Measurements from ENCODE around the gene MLPH. TPM values are rescaled to one million over a fixed set of nuclear protein-coding genes. Genes with fewer than 3 reads are reported as not detected.

Gene MLPH
- total and polyA plus RNA-seq, 3 experiments from 2014 or later = not detected

DNA sequence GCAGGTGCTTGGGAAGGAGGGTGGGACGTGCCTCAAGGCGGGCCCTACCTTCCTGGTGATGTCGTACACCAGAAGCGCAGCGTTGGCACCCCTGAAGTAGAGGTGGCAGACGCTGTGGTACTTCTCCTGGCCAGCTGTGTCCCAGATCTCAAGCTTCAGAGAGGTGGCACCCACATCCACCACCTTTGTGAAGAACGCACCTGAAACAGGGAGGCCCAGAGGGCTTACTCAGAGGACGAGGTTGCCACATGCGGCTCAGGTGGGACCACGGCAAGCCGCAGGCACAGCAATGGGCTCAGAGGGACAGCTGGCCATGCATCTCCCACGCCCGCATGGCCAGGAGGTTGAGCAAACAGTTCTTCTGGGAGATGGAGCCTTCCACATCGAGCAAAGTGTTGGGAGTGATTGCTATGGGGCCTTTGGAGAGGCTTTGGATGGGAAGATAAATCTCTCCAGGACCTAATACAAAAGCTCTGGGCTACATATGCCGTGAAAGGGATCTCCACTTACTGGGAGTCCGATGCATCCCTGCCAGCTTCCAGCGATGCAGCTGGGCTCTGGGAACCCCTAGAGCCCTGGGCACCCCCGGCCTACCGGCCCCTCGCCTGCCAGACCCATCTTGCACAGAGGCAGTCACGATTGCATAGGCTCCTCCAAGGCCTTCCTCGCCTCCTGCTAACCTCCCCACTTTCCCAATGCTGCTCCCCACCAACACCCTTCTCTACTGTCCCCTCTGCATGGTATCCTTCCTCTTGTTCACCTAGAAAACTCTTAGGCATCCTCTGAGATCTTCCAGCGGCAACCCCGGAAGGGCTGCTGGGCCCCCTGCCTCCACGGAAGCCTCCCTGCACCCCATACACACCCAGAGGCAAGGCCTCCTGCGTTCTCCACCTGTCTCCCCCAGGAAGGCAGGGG, 91.2 kb downstream of the MLPH start:
- no peaks in the 10 kb centered on the region for H3K4me1 Mint-ChIP-seq
- H3K36me3 Mint-ChIP-seq = no peaks in the 10 kb centered on the region
- peaks cover 8 to 10% of the 10 kb centered on the region in 2 donors for H3K27me3 Mint-ChIP-seq
- Histone ChIP-seq H3K9me3 (ENCODE audit: low read length) (no peaks in the 10 kb centered on the region), H3K4me3 (ENCODE audit: low read length) (no peak overlapping the region), H3K27me3 (ENCODE audit: insufficient read depth, low read length, poor library complexity, severe bottlenecking) (no peaks in the 10 kb centered on the region), H3K36me3 (ENCODE audit: insufficient read depth, low read length) (no peaks in the 10 kb centered on the region), H3K27ac (ENCODE audit: low read depth, low read length) (no peak overlapping the region), H3K4me1 (ENCODE audit: insufficient read depth, low read length) (no peaks in the 10 kb centered on the region)
- ChIA-PET POLR2A (no interaction called here), CTCF (interaction anchor here (1.2 kb wide), 1 partner anchor 66 kb away, joined by 3 read pairs; no protein-coding TSS in a partner anchor)
- H3K9me3 Mint-ChIP-seq = no peaks in the 10 kb centered on the region
- no peak overlapping the region for H3K4me3 Mint-ChIP-seq
- no peak overlapping the region for H3K27ac Mint-ChIP-seq
- peak in 1 of 5 donors; percentile 30 for DNase-seq

DNA sequence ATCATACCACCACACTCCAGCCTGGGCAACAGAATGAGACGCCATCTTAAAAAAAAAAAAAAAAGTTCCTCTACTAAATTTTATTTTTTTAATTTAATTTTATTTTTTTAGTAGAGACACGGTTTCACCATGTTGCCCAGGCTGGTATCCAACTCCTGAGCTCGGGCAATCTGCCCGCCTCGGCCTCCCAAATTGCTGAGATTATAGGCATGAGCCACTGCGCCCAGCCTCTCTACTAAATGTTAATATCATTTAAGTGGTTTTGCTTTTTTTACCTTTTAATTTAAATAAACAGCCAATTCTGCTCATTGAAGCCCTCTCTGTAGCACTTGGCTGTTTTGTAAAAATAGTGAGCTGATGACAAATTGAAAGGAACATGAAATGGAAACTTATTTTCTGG, 94.3 kb downstream of the MLPH start:
- H3K4me3 Mint-ChIP-seq = no peak overlapping the region
- Histone ChIP-seq H3K36me3 (ENCODE audit: insufficient read depth, low read length) (no peaks in the 10 kb centered on the region), H3K4me3 (ENCODE audit: low read length) (no peak overlapping the region), H3K9me3 (ENCODE audit: low read length) (no peaks in the 10 kb centered on the region), H3K27ac (ENCODE audit: low read depth, low read length) (no peak overlapping the region), H3K4me1 (ENCODE audit: insufficient read depth, low read length) (no peaks in the 10 kb centered on the region), H3K27me3 (ENCODE audit: insufficient read depth, low read length, poor library complexity, severe bottlenecking) (no peaks in the 10 kb centered on the region)
- no peaks in the 10 kb centered on the region for H3K36me3 Mint-ChIP-seq
- H3K9me3 Mint-ChIP-seq = no peaks in the 10 kb centered on the region
- no peaks in the 10 kb centered on the region for H3K4me1 Mint-ChIP-seq
- CTCF ChIA-PET = interaction anchor here (1.7 to 3.4 kb wide), 2 partner anchors 9 to 163 kb away, joined by 7 to 20 read pairs; no protein-coding TSS in a partner anchor
- DNase-seq = no peak
- H3K27me3 Mint-ChIP-seq = peaks cover 5 to 8% of the 10 kb centered on the region in 2 donors
- H3K27ac Mint-ChIP-seq = peak overlapping the region in 1 of 8 donors; percentile 38
- POLR2A ChIA-PET = no interaction called here

DNA sequence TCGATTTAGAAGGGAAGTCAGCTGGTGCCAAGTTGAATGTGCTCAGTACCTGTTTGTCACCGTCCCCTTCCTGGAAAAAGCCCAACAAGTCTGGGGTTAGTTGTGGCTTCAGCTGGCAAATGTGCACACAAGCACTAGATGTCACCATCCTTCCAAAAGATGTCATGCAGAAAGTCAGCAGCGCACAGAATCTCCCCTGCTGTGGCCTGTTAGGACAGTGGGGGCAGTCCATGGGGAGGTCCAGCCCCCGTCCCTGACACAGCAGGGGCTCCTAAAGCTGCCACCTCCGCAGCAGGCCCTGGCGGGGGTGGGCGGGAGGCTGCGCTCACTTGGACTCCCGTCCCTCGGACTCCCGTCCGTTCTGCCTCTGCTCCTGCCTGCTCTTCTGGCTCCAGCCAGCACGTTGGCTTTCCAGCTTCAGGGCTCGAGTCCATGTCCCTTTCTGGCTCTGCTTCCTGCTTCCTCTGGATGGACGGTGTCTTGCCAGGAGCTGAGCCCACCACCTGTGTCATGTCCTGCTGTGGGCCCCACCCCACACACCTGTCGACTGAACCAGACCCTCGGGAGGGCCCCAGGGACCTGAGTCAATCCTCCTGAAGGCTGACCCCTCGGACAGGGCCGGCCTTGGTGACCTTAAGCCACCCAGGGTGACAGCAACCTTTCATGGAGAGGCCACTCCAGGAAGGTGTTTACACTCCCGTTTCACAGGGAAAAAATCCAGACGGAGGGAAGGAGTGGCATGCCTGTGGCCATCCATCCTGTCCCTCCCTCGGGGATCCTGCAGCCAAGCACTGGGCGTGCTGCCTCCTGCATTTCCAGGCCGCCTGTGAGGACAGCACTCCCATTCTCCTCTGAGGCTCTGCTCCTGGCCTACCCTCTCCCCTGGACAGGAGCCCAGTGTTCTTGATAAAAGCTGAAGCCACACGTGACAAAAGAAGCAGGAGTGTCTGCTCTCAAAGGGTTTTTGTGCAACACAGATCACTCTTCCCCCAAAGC, 95.0 kb downstream of the MLPH start:
- no peaks in the 10 kb centered on the region for H3K4me1 Mint-ChIP-seq
- H3K27me3 Mint-ChIP-seq = peaks cover 5 to 10% of the 10 kb centered on the region in 2 donors
- H3K27ac Mint-ChIP-seq = peak overlapping the region in 1 of 8 donors; percentile 38
- CTCF ChIA-PET = interaction anchor here (1.7 to 3.4 kb wide), 2 partner anchors 10 to 163 kb away, joined by 7 to 20 read pairs; no protein-coding TSS in a partner anchor
- Histone ChIP-seq H3K36me3 (ENCODE audit: insufficient read depth, low read length) (no peaks in the 10 kb centered on the region), H3K9me3 (ENCODE audit: low read length) (no peaks in the 10 kb centered on the region), H3K4me1 (ENCODE audit: insufficient read depth, low read length) (no peaks in the 10 kb centered on the region), H3K4me3 (ENCODE audit: low read length) (no peak overlapping the region), H3K27ac (ENCODE audit: low read depth, low read length) (no peak overlapping the region), H3K27me3 (ENCODE audit: insufficient read depth, low read length, poor library complexity, severe bottlenecking) (no peaks in the 10 kb centered on the region)
- DNase-seq = peak in 3 of 5 donors; percentile 10 to 77 (median 19)
- H3K36me3 Mint-ChIP-seq = no peaks in the 10 kb centered on the region
- POLR2A ChIA-PET = no interaction called here
- H3K4me3 Mint-ChIP-seq = no peak overlapping the region
- H3K9me3 Mint-ChIP-seq = no peaks in the 10 kb centered on the region

DNA sequence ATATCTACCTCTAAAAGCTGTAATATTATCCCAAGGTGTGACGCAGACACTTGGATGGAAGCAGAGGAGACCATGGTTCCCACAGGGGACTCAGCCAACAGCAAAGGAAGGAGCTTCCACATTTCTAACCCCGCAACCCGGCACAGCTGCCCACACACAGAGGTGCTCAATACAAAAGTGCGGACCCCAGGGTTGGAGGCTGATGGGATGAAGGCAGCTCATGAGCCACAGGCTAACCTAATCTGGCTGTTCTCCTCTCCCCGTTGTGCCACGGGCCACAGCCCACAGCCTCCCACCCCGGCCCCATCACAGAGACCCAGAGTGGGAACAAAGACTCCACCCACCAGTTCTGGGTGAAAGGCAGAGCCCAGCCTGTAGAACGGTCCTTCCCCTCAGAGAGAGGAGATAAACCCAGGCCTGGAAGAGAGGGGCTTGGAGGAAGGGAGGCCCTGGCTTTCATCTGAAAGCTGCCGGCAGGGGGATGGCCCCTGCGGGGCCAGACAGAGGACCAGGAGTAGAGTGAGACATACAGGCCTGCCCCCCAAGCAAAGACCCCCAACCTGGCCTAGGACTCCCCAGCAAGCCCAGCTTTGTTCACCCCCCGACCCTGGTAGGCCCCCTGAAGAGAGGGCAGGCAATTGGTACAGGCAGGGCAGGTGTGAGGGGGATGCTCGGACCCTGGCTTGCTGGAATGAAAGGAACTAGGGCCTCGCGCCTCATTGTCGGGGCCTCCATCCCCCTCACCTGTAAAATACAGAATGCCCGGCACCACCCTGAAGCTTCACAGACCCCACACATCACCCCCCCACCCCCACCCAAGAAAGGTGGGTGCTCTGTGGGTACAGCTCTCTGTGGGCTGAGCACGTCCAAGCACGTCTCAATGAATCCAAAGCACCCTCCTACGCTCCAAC, 96.6 kb downstream of the MLPH start:
- Histone ChIP-seq H3K36me3 (ENCODE audit: insufficient read depth, low read length) (no peaks in the 10 kb centered on the region), H3K27me3 (ENCODE audit: insufficient read depth, low read length, poor library complexity, severe bottlenecking) (no peaks in the 10 kb centered on the region), H3K27ac (ENCODE audit: low read depth, low read length) (no peak overlapping the region), H3K9me3 (ENCODE audit: low read length) (no peaks in the 10 kb centered on the region), H3K4me1 (ENCODE audit: insufficient read depth, low read length) (no peaks in the 10 kb centered on the region), H3K4me3 (ENCODE audit: low read length) (no peak overlapping the region)
- DNase-seq = no peak
- Mint-ChIP-seq H3K36me3 (no peaks in the 10 kb centered on the region), H3K4me3 (no peak overlapping the region), H3K4me1 (no peaks in the 10 kb centered on the region), H3K9me3 (no peaks in the 10 kb centered on the region), H3K27ac (peak overlapping the region in 1 of 8 donors; percentile 51), H3K27me3 (peaks cover 2 to 18% of the 10 kb centered on the region in 2 donors)
- CTCF ChIA-PET = no interaction called here
- POLR2A ChIA-PET = no interaction called here

DNA sequence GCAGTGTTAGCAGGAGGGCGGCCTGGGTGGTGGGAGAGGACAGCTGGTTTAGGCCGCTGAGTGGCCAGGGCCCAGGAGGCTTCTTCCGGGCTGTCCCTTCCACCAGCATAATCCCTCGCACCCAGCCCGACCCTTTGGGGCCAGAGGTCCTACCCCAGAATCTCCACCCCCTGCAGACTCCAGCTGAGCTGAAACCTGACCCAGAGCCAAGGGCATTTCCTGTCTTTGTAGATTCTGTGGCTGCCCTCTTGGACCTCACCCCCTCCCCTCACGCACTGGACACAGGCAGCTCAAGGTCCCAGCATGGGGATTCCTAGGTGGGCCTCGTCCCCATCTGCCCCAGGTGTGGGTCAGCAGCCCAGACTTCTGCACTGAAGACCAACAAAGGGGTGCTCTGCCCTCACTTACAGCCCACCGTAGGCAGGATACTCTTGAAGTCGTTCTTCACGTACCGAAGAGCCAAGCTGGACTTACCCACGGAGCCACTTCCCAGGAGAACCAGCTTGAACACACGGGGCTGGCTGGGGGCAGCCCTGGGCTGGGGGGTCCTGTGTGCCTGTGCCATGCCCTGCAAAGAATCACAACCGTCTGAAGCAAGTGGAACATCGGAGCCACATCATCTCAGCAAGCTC, 98.7 kb downstream of the MLPH start:
- Mint-ChIP-seq H3K4me3 (no peak overlapping the region), H3K27me3 (peaks cover 3 to 15% of the 10 kb centered on the region in 2 donors), H3K4me1 (no peaks in the 10 kb centered on the region), H3K27ac (no peak overlapping the region), H3K36me3 (no peaks in the 10 kb centered on the region), H3K9me3 (no peaks in the 10 kb centered on the region)
- no peaks in the 10 kb centered on the region for H3K27me3 ChIP-seq (ENCODE audit: insufficient read depth, low read length, poor library complexity, severe bottlenecking)
- H3K4me3 ChIP-seq (ENCODE audit: low read length) = no peak overlapping the region
- ChIA-PET POLR2A (no interaction called here), CTCF (interaction anchor here (1.1 to 1.8 kb wide), 2 partner anchors 14 to 73 kb away, joined by 3 to 13 read pairs; no protein-coding TSS in a partner anchor)
- H3K9me3 ChIP-seq (ENCODE audit: low read length) = no peaks in the 10 kb centered on the region
- H3K27ac ChIP-seq (ENCODE audit: low read depth, low read length) = no peak overlapping the region
- no peaks in the 10 kb centered on the region for H3K36me3 ChIP-seq (ENCODE audit: insufficient read depth, low read length)
- DNase-seq = no peak
- H3K4me1 ChIP-seq (ENCODE audit: insufficient read depth, low read length) = no peaks in the 10 kb centered on the region

DNA sequence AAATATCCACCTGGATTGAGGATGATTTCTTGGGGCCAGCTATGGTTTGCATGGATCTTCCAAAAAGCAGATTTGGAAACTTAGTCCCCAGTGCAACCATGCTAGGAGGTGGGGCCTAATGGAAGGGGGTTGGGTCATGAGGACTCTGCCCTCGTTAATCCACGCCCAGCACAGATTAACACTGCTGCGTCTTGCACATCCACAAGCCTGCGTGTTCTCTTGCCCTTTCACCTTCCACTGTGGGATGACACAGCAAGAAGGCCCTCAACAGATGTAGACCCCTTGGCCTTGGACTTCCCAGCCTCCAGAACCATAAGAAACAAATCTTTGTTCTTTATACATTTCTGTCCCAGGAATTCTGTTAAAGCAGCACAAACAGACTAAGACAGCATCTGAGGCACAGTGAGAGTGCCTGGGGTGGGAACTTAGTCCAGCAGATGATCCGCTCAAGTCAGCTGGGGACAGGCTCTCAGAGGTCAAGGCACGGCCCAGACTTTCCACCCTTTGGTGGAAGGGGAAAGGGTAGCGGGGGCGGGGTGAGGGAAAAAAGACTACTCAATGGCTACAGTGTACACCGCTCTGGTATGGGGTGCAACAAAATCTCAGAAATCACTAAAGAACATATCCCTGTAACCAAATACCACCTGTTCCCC, 101.1 kb downstream of the MLPH start:
- Mint-ChIP-seq H3K4me1 (peaks cover 0 to 10% (median 4%) of the 10 kb centered on the region in 3 donors), H3K9me3 (no peaks in the 10 kb centered on the region), H3K4me3 (no peak overlapping the region), H3K27ac (no peak overlapping the region), H3K27me3 (peaks cover 3 to 15% of the 10 kb centered on the region in 2 donors), H3K36me3 (no peaks in the 10 kb centered on the region)
- Histone ChIP-seq H3K4me3 (ENCODE audit: low read length) (no peak overlapping the region), H3K27me3 (ENCODE audit: insufficient read depth, low read length, poor library complexity, severe bottlenecking) (no peaks in the 10 kb centered on the region), H3K27ac (ENCODE audit: low read depth, low read length) (no peak overlapping the region), H3K36me3 (ENCODE audit: insufficient read depth, low read length) (no peaks in the 10 kb centered on the region), H3K9me3 (ENCODE audit: low read length) (no peaks in the 10 kb centered on the region), H3K4me1 (ENCODE audit: insufficient read depth, low read length) (peaks cover 8% of the 10 kb centered on the region)
- DNase-seq = no peak
- CTCF ChIA-PET = no interaction called here
- POLR2A ChIA-PET = no interaction called here

Data from CD8-positive, alpha-beta memory T cell (primary cell).